Fibroblast of lung (primary cell): ENCODE measurements around the gene SREK1IP1. TPM values are rescaled to one million over a fixed set of nuclear protein-coding genes. Genes with fewer than 3 reads are reported as not detected.

Experiments used
- DNase-seq, 2 donors: peaks; one replicate each; pipeline versions ENCODE4 v3.0.0 to v3.0.0-alpha.2; 2010; ENCODE audit warnings: low read depth in 2 of 2
- H2AFZ ChIP-seq: 2 replicates; pipeline ENCODE4 v1.5.1; 2012; ENCODE audit warnings: low read length, control low read depth, inconsistent platforms
- H3K27ac ChIP-seq: 2 replicates; pipeline ENCODE4 v1.5.1; 2011; ENCODE audit warnings: low read length, control low read depth; ENCODE audit not compliant: insufficient read depth
- H3K27me3 ChIP-seq: 2 replicates; pipeline ENCODE4 v1.5.1; 2011; ENCODE audit warnings: mild to moderate bottlenecking, low read length; ENCODE audit not compliant: control insufficient read depth, insufficient read depth
- H3K36me3 ChIP-seq: 2 replicates; pipeline ENCODE4 v1.5.1; 2011; ENCODE audit warnings: low read length; ENCODE audit not compliant: control insufficient read depth, insufficient read depth
- H3K4me1 ChIP-seq: 2 replicates; pipeline ENCODE4 v1.5.1; 2011; ENCODE audit warnings: low read length; ENCODE audit not compliant: control insufficient read depth, insufficient read depth; ENCODE audit errors: extremely low read depth
- H3K4me2 ChIP-seq: 2 replicates; pipeline ENCODE4 v1.5.1; 2011; ENCODE audit warnings: low read length, control low read depth; ENCODE audit not compliant: insufficient read depth; ENCODE audit errors: extremely low read depth
- H3K4me3 ChIP-seq, 4 experiments: fragments of 200-600 bp in 1 of 4; sonication (generic) in 1 of 4; replicated peaks in 1 of 4; 2 replicates each; pipeline ENCODE4 v1.5.1; 2011 to 2016; ENCODE audit warnings: low read length in 4 of 4, low read depth in 3 of 4, mild to moderate bottlenecking in 3 of 4, control low read depth in 2 of 4, inconsistent platforms in 1 of 4, mixed read lengths in 1 of 4; ENCODE audit not compliant: insufficient read depth in 1 of 4; ENCODE audit errors: control extremely low read depth in 1 of 4
- H3K79me2 ChIP-seq: 2 replicates; pipeline ENCODE4 v1.5.1; 2012; ENCODE audit warnings: mild to moderate bottlenecking, low read length, inconsistent platforms; ENCODE audit not compliant: control insufficient read depth, insufficient read depth
- H3K9ac ChIP-seq: 2 replicates; pipeline ENCODE4 v1.5.1; 2011; ENCODE audit warnings: mild to moderate bottlenecking, low read length, control low read depth; ENCODE audit not compliant: insufficient read depth
- H3K9me3 ChIP-seq: 2 replicates; pipeline ENCODE4 v1.5.1; 2012; ENCODE audit warnings: low read depth, low read length; ENCODE audit not compliant: control insufficient read depth, insufficient read depth
- H4K20me1 ChIP-seq: 2 replicates; pipeline ENCODE4 v1.5.1; 2011; ENCODE audit warnings: low read length; ENCODE audit not compliant: control insufficient read depth, insufficient read depth; ENCODE audit errors: extremely low read depth
- EZH2 ChIP-seq: IDR thresholded peaks from 2 replicates; pipeline ENCODE4 v1.5.1; 2012; ENCODE audit warnings: low read length, control low read depth, mild to moderate bottlenecking; ENCODE audit errors: missing control alignments
- polyA plus RNA-seq, 2 donors: library from polyadenylated mRNA; depleted of rRNA in 1 of 2; stranded (reverse) in 1 of 2; unstranded in 1 of 2; fragments of >200 nt; gene quantifications; 2 replicates each; pipeline ENCODE4 v1.2.1, GENCODE V29; 2011 to 2012; ENCODE audit warnings: missing spikeins in 1 of 2
- total RNA-seq: library from RNA; depleted of rRNA; stranded (reverse); fragments of >200 nt; gene quantifications from 2 replicates; pipeline ENCODE4 v1.2.1, GENCODE V29; 2014
- TF ChIP-seq, protein P1 (sequence below), 2 donors: IDR thresholded peaks in 1 of 2; conservative IDR thresholded peaks in 1 of 2; 1 replicate in 1 of 2; 2 replicates in 1 of 2; pipeline ENCODE4 v1.5.1; 2011 to 2012; ENCODE audit warnings: low read length in 2 of 2, control low read depth in 1 of 2, inconsistent platforms in 1 of 2, low read depth in 1 of 2, mild to moderate bottlenecking in 1 of 2

Gene SREK1IP1
- total and polyA plus RNA-seq, 2 donors (not counting 1 experiment from before 2014, with no cell fraction given): 6.5 to 13.5 TPM

DNA sequence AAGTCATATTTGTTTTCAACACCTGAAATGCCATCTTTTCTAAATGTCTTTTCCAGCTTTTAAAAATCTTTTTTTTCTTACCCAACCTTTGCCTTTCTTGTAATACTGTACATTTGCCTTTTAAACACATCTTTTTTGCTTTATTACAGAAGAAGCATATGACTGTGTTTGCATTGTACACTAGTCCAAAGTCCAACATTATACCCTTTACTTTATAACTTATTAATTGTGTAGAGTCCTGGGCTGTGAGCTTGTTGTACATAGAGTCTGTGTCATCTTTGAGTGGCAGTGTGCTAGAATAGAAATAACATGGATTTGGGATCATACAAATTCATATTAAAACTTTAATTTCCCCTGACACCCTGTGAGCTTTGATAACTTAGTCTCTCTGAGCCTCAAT lies 24.0 kb upstream of the SREK1IP1 start:
- TF ChIP-seq, protein P1, sequence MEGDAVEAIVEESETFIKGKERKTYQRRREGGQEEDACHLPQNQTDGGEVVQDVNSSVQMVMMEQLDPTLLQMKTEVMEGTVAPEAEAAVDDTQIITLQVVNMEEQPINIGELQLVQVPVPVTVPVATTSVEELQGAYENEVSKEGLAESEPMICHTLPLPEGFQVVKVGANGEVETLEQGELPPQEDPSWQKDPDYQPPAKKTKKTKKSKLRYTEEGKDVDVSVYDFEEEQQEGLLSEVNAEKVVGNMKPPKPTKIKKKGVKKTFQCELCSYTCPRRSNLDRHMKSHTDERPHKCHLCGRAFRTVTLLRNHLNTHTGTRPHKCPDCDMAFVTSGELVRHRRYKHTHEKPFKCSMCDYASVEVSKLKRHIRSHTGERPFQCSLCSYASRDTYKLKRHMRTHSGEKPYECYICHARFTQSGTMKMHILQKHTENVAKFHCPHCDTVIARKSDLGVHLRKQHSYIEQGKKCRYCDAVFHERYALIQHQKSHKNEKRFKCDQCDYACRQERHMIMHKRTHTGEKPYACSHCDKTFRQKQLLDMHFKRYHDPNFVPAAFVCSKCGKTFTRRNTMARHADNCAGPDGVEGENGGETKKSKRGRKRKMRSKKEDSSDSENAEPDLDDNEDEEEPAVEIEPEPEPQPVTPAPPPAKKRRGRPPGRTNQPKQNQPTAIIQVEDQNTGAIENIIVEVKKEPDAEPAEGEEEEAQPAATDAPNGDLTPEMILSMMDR (conservative IDR thresholded peaks at IDR 0.05 in 1 of 2, IDR thresholded peaks at IDR 0.05 in 1 of 2; ENCODE audit: low read depth in 1 of 2, low read length in 2 of 2): no peak
- no peak for TF ChIP-seq EZH2
- Histone ChIP-seq H3K9ac (no peak overlapping the region), H3K4me3 (no peak overlapping the region), H3K9me3 (no peaks in the 10 kb centered on the region), H3K4me1 (no peaks in the 10 kb centered on the region), H3K27ac (no peak overlapping the region), H3K36me3 (no peaks in the 10 kb centered on the region), H2AFZ (no peak overlapping the region), H4K20me1 (no peaks in the 10 kb centered on the region), H3K79me2 (no peaks in the 10 kb centered on the region), H3K27me3 (no peaks in the 10 kb centered on the region), H3K4me2 (no peak overlapping the region)
- DNase-seq: no peak

GRCh38 chr5:64790210-64790609 lies 21.7 kb upstream of the SREK1IP1 start:
- Histone ChIP-seq H3K4me2 (no peak overlapping the region), H3K9ac (no peak overlapping the region), H3K4me3 (no peak overlapping the region), H3K79me2 (no peaks in the 10 kb centered on the region), H3K4me1 (no peaks in the 10 kb centered on the region), H2AFZ (no peak overlapping the region), H3K27ac (no peak overlapping the region), H3K27me3 (no peaks in the 10 kb centered on the region), H4K20me1 (no peaks in the 10 kb centered on the region), H3K36me3 (no peaks in the 10 kb centered on the region), H3K9me3 (no peaks in the 10 kb centered on the region)
- DNase-seq: peak in 1 of 2 donors; percentile 23
- TF ChIP-seq, protein P1 (conservative IDR thresholded peaks at IDR 0.05 in 1 of 2, IDR thresholded peaks at IDR 0.05 in 1 of 2; ENCODE audit: low read depth in 1 of 2, low read length in 2 of 2): no peak
- no peak for TF ChIP-seq EZH2

DNA sequence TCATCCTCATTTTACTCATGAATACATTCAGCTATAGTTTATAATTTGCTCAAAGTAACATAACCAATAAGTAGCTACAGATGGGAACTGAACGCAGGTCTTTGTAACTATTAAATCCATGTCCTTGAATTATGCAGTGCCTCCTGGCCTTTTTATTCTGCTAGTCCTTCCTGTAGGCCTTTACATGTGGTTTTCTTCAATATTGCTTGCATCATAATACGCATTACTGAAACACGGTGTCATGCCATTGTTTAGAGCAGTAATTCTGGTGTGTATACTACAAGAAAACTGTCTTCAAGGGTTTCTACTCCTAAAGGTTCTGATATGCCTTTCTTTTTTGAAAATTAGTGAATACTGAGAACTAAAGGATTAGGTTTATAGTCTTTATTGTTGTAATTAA lies 21.0 kb upstream of the SREK1IP1 start:
- Histone ChIP-seq H3K9me3 (no peaks in the 10 kb centered on the region), H3K27ac (no peak overlapping the region), H3K36me3 (no peaks in the 10 kb centered on the region), H4K20me1 (no peaks in the 10 kb centered on the region), H3K4me3 (no peak overlapping the region), H2AFZ (no peak overlapping the region), H3K79me2 (no peaks in the 10 kb centered on the region), H3K4me1 (no peaks in the 10 kb centered on the region), H3K9ac (no peak overlapping the region), H3K4me2 (no peak overlapping the region), H3K27me3 (no peaks in the 10 kb centered on the region)
- no peak for TF ChIP-seq EZH2
- TF ChIP-seq, protein P1 (conservative IDR thresholded peaks at IDR 0.05 in 1 of 2, IDR thresholded peaks at IDR 0.05 in 1 of 2; ENCODE audit: low read depth in 1 of 2, low read length in 2 of 2): no peak
- DNase-seq: peak; percentile 54 to 73
